Measurements from ENCODE around the gene CHTOP.
"Not testable (repeated sequence)": the region's sequence is repeated elsewhere in the genome, so short reads cannot be mapped to it uniquely, and the experiment has no call there.

CHTOP gene, protein sequence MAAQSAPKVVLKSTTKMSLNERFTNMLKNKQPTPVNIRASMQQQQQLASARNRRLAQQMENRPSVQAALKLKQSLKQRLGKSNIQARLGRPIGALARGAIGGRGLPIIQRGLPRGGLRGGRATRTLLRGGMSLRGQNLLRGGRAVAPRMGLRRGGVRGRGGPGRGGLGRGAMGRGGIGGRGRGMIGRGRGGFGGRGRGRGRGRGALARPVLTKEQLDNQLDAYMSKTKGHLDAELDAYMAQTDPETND

DNA sequence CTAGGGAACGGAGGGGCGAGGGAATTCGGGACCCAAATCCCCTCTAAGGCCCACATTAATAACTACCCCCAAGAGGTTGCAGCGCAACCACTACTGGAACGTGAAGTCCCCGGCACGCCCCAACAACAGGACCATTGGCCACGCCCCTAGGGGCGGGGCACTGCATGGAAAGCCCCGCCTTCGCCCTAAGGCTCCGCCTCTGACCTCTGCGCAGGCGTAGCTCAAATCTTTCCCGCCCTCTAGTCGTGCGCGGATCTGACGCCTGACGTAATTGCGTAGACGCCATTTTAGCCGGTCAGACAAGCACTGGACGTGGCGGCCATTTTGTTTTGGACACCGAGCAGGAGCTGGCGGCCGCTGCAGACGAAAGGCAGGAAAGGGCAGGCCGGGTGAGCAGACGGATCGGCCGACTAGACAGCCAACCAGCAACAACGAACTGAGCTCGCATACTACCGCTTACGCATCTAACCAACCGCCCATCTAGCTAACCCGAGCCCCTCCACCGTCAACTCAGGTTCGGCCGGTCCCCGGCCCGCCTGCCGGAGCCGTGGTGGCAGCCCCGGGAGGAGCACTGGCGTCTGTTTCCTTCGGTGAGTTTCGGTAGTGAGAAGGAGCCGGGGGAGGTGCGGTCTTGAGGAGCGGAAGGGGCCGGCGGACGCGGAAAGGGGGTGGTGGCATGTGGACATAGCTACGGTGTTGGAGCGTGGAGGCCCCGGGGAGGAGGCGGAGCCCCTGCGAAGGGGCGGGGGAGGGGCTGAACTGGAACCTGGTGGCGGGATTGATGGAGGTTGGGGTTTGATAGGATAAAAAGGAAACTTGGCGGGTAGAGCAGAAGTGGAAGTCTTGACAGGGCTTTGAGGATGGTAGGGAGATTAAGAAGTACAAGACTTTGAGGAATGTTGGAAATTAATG lies at the start of gene CHTOP:
Gene CHTOP (plus strand): TSS at position 313 of the 912 bp plus-strand sequence. CDS start 2,523 bp downstream, outside the sequence.
- DNase-seq (ENCODE audit: low read depth) = peak; percentile 99

DNA sequence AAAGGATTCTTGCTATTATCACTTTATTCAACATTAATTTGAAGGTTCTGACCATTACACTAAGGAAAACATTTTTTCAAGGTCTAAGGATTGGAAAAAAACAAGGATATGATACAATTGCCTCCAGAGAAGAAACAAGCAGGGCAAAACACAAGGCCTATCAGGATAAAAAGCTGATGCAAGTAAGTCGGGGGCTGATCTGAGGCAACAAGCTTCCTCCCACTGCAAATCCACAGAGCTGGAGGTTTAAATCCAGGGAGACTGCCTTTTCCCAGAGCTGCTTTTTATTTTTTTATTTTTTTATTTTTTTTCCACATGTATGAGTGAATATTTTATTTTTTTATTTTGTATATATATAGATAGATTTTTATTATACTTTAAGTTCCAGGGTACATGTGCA lies 48.9 kb upstream of the CHTOP start:
- no peak for DNase-seq (ENCODE audit: low read depth)

DNA sequence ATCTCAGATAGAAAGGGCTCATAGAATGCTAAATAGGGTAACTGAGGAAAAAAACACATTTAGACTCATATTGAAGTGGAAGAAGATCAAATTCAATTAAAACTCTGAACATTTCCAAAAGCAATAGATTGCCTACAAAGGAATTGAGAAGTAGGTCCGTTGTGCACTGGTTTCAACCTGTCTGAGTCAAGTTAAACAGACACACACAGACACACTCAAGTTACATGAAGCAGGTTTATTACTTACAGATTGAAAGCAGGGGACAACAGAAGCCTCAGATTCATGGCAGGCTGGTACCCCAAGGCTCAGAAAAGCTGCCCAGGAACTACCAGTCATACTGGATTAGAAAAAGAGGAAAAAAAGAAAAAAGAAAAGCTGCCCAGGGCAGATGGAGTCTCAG lies 47.5 kb upstream of the CHTOP start:
- no peak for DNase-seq (ENCODE audit: low read depth)

DNA sequence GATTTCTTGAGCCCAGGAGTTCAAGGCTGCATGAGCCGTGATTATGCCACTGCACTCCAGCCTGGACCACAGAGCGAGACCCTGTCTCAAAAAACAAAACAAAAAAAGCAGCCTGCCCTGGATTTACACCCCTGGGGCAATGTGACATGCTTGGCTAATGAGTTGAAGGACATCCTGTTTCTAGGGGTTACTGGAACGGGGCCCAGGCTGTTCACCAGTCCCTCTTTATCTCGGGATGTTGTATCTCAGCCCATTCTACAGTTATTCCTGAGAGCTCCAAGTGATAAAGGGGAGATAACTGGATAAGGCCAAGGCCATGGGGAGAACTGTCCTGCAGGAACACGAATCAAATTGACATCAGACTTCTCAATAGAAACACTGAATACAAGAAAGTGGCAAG lies 46.6 kb upstream of the CHTOP start:
- DNase-seq (ENCODE audit: low read depth) = peak; percentile 71

DNA sequence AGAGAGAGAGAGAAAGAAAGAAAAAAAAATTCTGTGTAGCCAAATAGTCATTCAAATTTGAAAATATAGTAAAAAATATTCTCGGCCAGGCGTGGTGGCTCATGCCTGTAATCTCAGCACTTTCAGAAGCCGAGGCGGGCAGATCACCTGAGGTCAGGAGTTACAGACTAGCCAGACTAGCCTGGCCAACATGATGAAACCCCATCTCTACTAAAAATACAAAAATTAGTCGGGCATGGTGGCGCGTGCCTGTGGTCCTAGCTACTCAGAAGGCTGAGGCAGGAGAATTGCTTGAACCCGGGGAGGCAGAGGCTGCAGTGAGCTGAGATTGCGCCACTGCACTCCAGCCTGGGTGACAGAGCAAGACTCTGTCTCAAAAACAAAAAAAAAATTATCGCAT lies 45.8 kb upstream of the CHTOP start:
- DNase-seq (ENCODE audit: low read depth) = not testable (repeated sequence)

DNA sequence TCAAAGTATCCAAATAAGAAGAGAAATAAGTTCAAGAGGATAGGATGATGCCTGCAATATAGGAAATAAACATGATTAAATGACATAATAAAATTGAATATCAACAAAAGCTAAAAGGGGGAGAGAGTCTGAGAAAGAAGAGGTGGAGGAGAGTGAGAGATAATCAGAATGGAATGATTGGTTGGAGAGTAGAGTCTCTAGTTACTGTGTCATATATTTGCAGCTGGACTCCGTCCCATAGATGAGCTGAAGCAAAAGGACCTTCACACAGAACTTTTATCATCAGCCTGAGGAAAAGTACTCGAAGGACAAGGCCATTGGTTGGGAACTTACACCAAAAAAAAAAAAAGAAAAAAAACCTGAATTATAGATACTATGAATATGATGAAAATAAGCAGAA lies 45.4 kb upstream of the CHTOP start:
- no peak for DNase-seq (ENCODE audit: low read depth)

DNA sequence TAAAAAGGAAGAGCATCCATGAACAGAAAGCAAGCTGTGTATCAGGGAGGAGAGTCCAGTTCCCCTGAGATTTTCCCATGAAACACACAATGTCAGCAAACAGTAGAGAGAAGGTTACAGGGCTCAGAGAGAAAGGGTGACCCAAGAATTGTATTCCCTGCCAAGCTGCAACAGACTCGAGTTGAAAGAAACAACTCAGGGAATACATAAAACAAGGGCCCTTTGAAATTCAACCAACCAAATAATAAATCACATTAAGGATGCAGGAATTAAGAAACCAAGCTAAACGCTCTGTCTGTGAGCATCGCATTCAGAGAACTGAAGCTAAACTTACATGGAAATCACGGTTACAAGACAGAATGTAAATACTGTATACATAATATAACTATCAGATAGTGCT lies 41.1 kb upstream of the CHTOP start:
- no peak for DNase-seq (ENCODE audit: low read depth)

DNA sequence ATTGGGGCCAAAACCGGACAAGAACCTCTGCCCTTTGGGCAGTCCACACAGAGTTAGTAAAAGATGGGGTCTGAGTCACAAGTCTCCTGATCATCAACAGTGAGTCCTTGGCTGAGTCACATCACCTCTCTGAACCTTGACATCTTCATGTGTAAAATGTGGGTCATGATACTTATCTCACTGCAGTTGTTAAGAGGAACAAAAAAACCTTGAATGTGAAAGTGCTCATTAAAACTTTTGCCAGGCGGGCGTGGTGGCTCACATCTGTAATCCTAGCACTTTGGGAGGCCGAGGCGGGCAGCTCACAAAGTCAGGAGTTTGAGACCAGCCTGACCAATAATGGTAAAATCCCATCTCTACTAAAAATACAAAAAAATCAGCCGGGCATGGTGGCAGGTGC lies 36.7 kb upstream of the CHTOP start:
- peak; percentile 96 for DNase-seq (ENCODE audit: low read depth)

DNA sequence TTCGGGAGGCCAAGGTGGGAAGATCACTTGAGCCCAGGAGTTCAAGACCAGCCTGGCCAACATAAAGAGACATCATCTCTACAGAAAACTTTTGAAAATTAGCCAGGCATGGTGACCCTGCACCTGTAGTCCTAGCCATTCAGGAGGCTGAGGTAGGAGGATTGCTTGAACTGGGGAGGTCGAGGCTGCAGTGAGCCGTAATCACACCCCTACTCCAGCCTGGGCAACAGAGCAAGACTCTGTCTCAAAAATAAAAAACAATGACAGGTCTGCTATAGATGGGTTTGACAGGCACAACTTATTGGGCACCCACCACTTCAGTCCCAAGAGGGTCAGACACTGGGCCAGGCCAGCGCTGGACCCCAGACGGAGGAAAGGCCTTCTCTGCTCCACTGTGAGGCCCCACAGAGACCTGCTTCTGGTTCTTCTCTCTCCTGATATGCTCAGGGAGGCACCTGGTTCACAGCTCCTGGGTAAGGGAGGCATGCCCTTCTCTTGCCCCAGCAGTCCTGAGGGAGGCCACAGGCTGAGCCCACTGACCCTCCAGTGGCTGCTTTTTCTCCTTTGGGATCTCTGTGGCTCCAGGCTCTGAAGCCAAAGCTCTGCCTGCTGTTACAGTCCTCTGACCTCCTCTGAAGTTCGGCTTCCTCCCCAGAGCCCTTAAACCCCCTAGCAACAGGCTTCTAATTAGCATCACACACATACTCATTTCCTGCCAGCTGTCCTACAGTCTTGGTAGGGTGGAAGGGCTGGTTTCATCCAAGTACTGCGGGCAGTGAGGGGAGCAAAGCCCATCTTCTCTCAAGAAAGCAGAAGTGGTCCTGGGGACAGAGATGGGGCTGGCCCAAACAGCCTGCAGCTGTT lies 35.3 kb upstream of the CHTOP start:
- peak; percentile 89 for DNase-seq (ENCODE audit: low read depth)

DNA sequence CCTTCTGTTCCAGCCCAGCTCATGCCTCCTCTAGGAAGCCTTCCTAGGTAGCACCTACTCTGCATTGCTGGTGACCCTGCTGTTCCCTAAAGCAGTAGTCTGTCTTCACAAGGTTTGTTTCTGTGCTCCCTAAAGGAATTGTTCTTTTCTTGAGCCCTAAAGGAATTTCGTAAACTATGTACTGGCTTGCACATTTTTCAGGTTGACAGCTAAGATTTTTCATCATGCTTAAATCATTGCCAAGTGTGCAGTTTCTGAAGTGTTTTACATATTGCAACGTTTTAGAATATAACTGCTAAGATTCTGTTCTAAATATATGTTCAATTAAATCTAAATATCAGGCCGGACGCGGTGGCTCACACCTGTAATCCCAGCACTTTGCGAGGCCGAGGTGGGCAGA lies 34.0 kb upstream of the CHTOP start:
- no peak for DNase-seq (ENCODE audit: low read depth)

DNA sequence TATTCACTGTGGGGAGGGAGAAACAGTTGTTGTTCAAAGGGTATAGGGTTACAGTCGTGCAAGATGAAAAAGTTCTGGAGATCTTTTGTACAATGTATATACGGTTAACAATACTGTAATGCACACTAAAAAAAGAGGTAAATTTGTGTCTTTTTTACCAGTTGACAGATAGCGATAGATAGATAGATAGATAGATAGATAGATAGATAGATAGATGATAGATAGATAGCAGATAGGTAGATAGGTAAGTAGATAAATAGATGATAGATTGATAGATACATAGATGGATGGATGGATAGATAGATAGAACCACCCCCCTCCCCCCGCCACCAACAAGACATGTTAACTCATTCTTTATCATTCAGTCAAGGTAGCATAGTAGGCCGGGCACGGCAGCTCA lies 31.1 kb upstream of the CHTOP start:
- no peak for DNase-seq (ENCODE audit: low read depth)

DNA sequence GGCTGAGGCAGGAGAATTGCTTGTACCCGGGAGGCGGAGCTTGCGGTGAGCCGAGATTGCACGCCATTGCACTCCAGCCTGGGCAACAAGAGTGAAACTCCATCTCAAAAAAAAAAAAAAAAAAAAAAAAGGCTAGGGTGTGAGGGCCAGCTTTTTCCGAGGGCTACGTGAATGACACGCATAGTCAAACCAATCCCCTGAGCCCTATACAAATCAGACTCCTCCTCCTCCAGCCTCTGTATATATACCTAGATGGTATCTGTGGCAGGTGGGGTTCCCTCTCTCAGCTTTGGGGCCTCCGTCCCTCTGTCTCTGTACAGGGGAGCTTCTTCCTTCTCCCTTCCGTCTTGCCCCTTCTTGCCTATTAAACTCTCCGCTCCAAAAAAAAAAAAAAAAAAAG lies 27.7 kb upstream of the CHTOP start:
- no peak for DNase-seq (ENCODE audit: low read depth)

DNA sequence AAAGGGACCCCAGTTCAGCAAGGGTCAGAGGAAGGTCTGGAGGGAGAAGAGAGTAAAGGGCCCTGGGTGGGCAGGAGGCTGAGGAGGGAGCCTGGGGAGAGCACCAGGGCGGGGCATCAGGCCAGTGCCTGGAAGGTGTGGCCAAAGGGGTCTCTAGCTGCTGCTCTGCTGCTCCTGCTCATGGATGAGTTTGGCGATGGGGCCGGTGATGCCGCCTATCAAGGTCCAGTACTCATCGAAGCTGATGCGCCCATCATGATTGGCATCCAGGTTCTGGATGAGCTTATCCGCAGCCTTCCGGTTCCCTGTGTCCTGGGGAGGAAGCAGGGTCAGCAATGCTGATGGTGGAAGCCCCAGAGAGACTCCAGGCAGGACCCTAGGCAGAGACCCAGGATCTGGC lies 26.5 kb upstream of the CHTOP start:
- DNase-seq (ENCODE audit: low read depth) = no peak

DNA sequence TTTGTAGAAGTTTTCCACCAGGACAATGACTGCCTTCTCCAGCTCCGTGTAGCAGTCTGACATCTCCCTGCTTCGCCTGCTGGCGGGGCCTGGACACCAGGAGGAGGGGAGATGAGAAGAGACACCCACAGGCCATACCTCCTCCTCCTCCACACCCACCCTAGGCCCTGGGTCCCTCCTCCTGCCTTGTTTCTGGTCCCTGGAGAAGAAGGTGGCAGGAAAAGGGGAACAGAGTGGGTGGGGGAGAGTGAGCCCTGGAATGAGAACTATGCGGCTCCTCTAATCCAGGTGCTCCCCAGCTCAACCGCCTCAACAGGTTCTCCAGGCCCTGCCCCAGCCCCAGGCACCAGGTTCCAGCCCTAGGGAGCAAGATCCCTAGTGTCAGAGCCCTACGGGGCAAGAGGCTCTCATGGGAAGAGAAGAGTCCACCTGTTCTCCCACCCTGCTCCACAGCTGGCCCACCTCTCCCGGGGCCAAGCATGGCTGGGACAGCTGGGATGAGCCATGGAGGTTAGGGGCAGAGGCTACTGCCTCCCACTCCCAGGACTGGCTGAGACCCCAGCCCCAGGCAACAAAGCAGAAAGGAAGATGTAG lies 25.7 kb upstream of the CHTOP start:
- DNase-seq (ENCODE audit: low read depth) = peak; percentile 27

DNA sequence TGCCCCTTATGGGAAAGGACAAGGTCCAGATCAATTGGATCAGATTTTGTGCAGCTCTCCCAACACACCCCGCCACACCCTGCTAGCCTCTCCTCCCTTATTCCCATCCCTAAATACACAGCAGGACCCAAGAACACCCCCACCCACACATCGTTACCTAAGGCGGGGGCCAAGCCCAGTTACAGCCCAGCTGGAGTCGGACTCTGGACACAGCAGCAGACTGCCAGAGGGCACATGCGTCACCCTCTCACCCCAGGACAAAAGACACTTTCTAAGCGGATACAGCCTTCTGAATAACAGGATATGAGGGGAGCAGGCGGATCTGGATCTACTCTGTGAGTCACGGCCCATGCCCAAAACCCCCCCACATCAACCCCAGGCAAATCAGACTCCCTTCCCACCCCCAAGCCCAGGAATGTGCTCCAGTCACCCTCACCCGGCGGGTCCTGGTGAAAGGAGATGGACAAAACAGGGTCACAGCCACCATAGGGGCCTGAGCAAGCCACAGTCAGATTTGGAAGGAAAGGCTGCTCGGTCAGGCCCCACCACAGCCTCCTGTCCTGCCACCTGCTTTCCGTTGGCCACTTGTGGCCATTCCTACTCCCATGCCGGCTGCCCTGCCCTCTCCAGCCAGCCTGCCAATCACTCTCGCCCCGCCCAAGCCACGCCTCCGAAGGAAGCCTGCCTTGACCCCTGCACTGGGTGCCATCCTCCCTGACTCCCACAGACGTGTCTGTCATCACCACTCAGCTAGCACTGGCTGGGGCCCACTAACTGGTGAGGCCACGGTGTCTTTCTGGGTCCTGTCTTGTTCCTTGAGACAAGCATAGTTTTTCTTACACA lies 24.9 kb upstream of the CHTOP start:
- peak; percentile 100 for DNase-seq (ENCODE audit: low read depth)

DNA sequence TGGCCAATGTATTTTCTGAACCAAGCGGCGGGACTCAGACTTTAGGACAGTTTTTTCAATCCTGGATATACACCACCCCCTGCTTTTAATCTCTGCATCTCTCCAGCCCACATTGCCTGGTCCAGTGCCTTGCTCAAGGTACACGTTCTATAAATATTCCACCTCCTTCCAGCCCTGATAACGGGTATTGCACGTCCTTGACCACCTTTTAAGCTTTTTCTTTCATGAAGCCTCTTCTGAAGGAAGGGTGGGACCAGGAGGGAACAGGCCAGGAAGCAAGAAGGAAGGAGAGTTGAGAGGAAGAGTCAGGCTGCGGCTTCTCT lies 24.3 kb upstream of the CHTOP start:
- no peak for DNase-seq (ENCODE audit: low read depth)

DNA sequence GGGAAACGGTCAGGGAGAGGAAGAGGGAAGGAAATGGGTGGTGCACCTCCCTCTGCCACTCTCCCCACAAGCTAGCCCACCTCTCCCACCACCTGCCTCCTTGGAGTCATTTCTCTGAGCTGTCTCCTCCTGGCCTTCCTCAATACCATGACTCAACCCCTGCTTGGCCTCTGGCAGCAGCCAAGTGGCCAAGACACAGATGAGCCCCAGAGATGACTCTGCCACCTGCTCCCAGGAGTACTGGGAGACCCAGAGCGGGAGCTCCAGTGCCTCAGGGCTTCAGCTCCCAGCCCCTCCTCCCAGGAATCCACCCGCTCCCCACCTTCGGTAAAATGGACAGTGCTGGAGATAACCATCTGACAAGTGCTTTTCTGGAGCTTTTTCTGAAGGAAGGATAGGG lies 23.5 kb upstream of the CHTOP start:
- peak; percentile 92 for DNase-seq (ENCODE audit: low read depth)

DNA sequence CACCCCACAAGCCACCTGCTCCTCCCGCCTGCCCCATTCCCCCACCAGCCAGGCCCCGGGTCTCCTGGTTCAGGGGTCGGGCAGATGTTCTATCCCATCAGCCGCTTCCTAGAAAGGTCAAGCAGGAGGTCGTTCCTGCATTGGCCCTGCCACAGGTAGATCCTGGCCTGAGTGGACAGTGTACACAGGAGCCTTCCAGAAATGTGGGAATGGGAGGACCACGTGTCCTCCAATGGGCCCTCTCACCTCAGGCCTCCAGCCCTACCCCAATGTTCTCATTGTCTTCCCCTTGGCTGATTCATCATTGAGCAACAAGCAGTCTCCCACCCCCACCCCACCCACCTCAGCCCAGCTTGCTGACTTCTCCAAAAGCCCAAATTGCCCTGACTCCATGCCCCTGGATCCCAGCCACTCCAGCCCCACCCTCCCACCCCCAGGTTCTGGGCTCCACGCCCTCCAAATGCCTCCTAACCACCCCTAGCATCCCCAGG lies 23.0 kb upstream of the CHTOP start:
- peak; percentile 71 for DNase-seq (ENCODE audit: low read depth)

DNA sequence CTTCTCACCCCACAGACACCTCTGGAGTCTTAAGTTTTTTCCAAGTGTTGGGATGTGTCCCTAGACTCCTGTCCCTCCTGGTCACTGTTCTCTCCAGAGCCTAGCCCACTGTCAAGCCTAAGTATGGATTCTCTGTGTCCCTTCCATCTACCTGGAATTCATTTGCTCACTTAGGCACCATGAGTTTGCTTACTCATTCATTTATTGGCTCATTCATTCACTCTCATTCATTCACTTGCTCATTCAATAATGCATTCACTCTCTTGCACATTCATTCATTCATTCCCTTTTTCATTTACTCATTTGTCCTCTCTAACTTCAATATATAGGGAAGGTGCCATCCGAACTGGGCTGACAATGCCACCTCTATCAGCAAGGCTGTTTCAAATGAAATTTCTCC lies 22.5 kb upstream of the CHTOP start:
- DNase-seq (ENCODE audit: low read depth) = peak; percentile 46

DNA sequence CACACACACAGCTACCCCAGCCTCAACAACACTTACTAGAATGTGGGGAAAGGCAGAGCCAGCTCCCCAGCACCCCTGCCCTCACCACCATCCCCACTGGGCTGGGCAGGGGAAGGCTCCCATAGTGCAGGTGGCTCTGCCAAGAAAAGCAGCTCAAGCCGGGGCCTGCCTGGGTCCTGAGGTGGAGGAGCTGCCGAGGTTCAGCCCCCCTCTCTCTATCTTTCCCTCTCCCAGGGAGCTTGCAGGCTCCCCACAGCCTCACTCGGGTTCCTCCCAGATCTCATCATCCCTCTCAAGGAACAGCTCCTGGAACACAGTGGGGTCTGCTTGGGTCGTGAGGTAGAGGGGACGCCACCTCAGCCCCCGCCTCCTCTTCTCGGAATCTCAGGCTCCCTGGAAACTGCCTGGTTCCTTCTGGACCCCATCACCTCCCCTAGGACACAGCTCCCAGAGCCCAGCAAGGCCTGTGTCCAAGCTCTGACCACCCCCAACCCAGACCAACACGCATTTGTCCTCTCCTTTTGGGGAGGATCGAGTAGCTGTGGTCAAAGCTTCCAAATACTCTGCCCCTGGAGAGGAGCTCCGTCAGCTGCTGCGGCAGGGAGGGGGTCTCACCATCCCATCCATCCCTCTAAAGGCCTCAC lies 21.6 kb upstream of the CHTOP start:
- DNase-seq (ENCODE audit: low read depth) = peak; percentile 31

Measured in ELR (cell line).